SU-DHL-6 (cell line): ENCODE results near the gene FKBP1A.

ENCODE experiments used
- H2AFZ ChIP-seq: fragments of 200-600 bp; sonication (generic); 2 replicates; pipeline ENCODE4 v1.6.1; 2014; ENCODE audit warnings: low read depth, mild to moderate bottlenecking, moderate library complexity, mixed read lengths, antibody characterized with exemption, low read length; ENCODE audit not compliant: severe bottlenecking
- H3F3A ChIP-seq: fragments of 200-600 bp; shearing (Covaris generic); 2 replicates; pipeline ENCODE4 v1.6.0; 2016; ENCODE audit warnings: antibody characterized with exemption, mild to moderate bottlenecking; ENCODE audit not compliant: insufficient read depth
- H3K27ac ChIP-seq: fragments of 200-600 bp; sonication (generic); 2 replicates; pipeline ENCODE4 v1.5.1; 2016; ENCODE audit warnings: low read depth, mild to moderate bottlenecking, low read length, moderate library complexity, mixed read lengths
- H3K27me3 ChIP-seq: fragments of 200-600 bp; sonication (generic), shearing (Covaris generic); 2 replicates; pipeline ENCODE4 v1.6.0; 2014; ENCODE audit warnings: mild to moderate bottlenecking, low read length
- H3K36me3 ChIP-seq: fragments of 200-600 bp; sonication (generic); 2 replicates; pipeline ENCODE4 v1.6.1; 2014; ENCODE audit warnings: mild to moderate bottlenecking, low read length, mixed read lengths
- H3K4me2 ChIP-seq: fragments of 300-600, 200-600 bp; shearing (Covaris generic), sonication (generic); 2 replicates; pipeline ENCODE4 v1.6.0; 2014; ENCODE audit warnings: low read length, low read depth, mild to moderate bottlenecking; ENCODE audit not compliant: poor library complexity, severe bottlenecking
- H3K4me3 ChIP-seq: fragments of 200-600 bp; sonication (generic); 2 replicates; pipeline ENCODE4 v1.5.1; 2014; ENCODE audit warnings: antibody characterized with exemption, low read length, mild to moderate bottlenecking, mixed read lengths; ENCODE audit not compliant: insufficient read depth, poor library complexity, severe bottlenecking
- H3K79me2 ChIP-seq: fragments of 200-600 bp; sonication (generic); 2 replicates; pipeline ENCODE4 v1.6.1; 2014; ENCODE audit warnings: mild to moderate bottlenecking, low read length, moderate library complexity; ENCODE audit not compliant: insufficient read depth
- H3K9ac ChIP-seq: fragments of 200-600 bp; sonication (generic); 2 replicates; pipeline ENCODE4 v1.7.0; 2014; ENCODE audit warnings: mild to moderate bottlenecking, low read length
- H3K9me2 ChIP-seq: fragments of 200-600 bp; sonication (generic); replicated peaks from 2 replicates; pipeline ENCODE4 v1.6.1; 2014; ENCODE audit warnings: low read length; ENCODE audit not compliant: insufficient read depth
- H3K9me3 ChIP-seq: fragments of 200-600 bp; sonication (generic); 2 replicates; pipeline ENCODE4 v1.6.1; 2014; ENCODE audit warnings: low read length, mixed read lengths; ENCODE audit not compliant: insufficient read depth
- H4K20me1 ChIP-seq: fragments of 200-600 bp; sonication (generic); 2 replicates; pipeline ENCODE4 v1.6.1; 2014; ENCODE audit warnings: low read depth, mild to moderate bottlenecking, antibody characterized with exemption, low read length, moderate library complexity, mixed read lengths
- EZH2phosphoT487 ChIP-seq: fragments of 200-600 bp; sonication (generic), shearing (Covaris generic); conservative IDR thresholded peaks from 2 replicates; pipeline ENCODE4 v1.6.1; 2018; ENCODE audit warnings: mild to moderate bottlenecking, antibody characterized with exemption, low read length, moderate library complexity, mixed read lengths
- TF ChIP-seq, protein P1 (sequence below): fragments of 200-600 bp; sonication (generic); IDR thresholded peaks from one replicate; pipeline ENCODE4 v1.5.1; 2017; ENCODE audit warnings: antibody characterized with exemption, mild to moderate bottlenecking, low read length, moderate library complexity; ENCODE audit not compliant: insufficient read depth, poor library complexity, severe bottlenecking

FKBP1A gene

DNA sequence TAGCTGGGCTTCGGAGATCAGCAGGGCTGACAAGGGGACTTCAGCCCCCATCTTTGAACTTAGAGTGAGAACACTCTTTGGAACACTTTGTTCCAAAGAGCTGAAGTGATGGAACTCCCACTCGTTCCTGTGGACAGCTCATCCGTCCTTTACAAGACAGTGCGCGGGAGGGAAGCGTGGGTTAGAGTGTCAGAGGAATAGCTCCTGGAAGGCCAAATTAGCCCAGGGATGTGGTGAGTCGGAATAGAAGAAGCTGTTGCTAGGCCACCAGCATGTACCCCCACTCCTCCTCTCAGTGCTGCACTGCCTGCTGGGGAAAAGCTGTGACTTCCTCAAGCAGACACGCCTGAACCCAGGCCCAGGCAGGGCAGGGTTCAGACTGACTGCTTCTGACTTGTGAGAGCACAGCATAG, 65.6 kb downstream of the FKBP1A start:
- no peaks in the 10 kb centered on the region for H3K9me3 ChIP-seq
- H2AFZ ChIP-seq: no peak overlapping the region
- H3K4me3 ChIP-seq: no peak overlapping the region
- no peak overlapping the region for H3K9ac ChIP-seq
- H3K36me3 ChIP-seq: no peaks in the 10 kb centered on the region
- no peak overlapping the region for H3K27ac ChIP-seq
- no peaks in the 10 kb centered on the region for H3K27me3 ChIP-seq
- H3F3A ChIP-seq: no peaks in the 10 kb centered on the region
- H3K4me2 ChIP-seq: peak overlapping the region; percentile 2
- TF ChIP-seq, protein P1, sequence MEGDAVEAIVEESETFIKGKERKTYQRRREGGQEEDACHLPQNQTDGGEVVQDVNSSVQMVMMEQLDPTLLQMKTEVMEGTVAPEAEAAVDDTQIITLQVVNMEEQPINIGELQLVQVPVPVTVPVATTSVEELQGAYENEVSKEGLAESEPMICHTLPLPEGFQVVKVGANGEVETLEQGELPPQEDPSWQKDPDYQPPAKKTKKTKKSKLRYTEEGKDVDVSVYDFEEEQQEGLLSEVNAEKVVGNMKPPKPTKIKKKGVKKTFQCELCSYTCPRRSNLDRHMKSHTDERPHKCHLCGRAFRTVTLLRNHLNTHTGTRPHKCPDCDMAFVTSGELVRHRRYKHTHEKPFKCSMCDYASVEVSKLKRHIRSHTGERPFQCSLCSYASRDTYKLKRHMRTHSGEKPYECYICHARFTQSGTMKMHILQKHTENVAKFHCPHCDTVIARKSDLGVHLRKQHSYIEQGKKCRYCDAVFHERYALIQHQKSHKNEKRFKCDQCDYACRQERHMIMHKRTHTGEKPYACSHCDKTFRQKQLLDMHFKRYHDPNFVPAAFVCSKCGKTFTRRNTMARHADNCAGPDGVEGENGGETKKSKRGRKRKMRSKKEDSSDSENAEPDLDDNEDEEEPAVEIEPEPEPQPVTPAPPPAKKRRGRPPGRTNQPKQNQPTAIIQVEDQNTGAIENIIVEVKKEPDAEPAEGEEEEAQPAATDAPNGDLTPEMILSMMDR: no peak
- no peak for TF ChIP-seq EZH2phosphoT487
- no peaks in the 10 kb centered on the region for H3K9me2 ChIP-seq
- H4K20me1 ChIP-seq: no peaks in the 10 kb centered on the region
- H3K79me2 ChIP-seq: peaks cover 57% of the 10 kb centered on the region

DNA sequence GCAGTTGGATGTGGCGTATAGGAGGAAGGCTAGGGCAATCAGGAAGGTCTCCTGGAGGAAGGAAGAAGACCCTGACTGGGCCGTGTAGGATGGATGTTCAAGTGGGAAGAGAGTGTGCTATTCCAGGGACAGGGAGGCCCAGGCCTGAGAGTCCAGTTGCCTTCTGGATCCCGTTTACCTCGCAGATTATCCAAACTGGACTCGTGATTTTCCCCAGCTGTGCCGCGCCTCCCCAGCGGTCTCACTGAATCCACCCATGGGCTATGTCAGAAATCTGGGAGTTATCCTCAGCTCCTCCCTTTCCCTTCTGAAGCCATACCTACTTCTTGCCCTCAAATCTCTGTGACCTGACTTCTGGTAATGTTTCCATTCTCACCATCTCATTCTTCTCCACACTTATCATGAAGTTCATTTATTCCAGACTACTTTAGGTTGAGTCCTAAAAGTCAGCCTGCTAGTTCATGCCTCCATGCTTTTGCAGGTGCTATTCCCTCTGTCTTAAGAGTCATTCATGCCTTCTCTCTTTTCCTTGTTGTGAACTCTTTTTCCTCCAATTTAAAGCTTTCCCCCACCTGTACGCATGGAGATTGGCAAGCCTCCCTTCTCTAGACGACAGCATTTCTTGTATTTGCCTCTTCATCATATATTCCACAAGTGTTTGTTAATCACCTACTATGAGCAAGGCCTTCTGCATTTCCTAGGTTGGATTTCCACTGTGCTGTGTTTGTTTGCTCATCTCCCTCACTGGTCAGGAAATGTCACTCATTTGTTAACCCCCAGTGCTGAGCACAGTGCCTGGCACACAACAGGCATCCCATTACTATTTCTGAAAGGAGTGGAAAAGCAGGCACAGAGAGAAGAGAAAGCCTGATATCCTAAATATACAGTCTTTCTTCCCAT, 66.6 kb downstream of the FKBP1A start:
- Histone ChIP-seq H3K27me3 (no peaks in the 10 kb centered on the region), H3K4me2 (peak overlapping the region; percentile 82), H3K9me3 (no peaks in the 10 kb centered on the region), H3F3A (no peaks in the 10 kb centered on the region), H2AFZ (no peak overlapping the region), H3K9me2 (no peaks in the 10 kb centered on the region), H3K36me3 (no peaks in the 10 kb centered on the region), H3K9ac (peak overlapping the region; percentile 90), H3K27ac (peak overlapping the region; percentile 60), H3K79me2 (peaks cover 50% of the 10 kb centered on the region), H4K20me1 (no peaks in the 10 kb centered on the region), H3K4me3 (peak overlapping the region; percentile 87)
- TF ChIP-seq EZH2phosphoT487: no peak
- TF ChIP-seq, protein P1: no peak

DNA sequence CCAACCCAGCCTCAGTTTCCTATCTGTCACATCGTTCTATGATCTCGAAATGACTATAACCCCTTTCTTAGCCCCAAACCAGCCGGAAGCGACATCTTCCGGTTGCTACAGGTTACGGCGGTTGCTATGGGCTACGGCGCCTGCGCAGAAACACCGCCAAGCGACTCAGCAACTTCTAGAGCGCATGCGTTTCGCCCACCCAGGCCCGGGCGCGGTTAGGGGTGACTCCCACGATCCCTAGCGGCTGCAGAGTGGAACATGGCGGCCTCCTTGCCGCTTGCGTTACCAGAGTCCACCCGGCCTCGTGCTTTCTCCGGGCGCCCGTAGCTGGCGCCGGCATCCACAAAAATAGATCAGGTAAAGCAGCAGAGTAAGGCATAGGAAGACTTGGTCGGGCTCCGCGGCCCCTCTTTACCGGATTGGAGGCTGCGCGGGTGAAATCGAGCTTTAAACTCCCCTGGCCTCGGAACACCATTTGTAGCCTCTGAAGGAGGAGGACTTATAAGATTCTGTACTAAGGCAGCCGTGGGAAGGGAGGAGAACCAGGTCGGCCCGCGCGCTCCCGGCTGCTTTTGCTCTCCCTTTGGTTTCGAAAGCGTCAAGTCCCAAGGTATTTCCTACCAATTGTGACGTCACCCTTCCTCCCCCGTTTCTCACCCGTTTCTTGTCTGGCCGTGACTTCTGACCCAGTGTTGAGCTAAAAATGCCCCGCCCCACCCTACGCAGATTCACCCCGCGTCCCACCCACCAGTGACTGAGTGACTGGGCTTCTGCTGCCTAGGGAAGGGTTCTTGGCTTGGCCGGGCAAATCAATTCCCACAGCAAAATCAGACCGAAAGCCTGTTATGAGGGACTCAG, 67.5 kb downstream of the FKBP1A start:
- Histone ChIP-seq H3F3A (no peaks in the 10 kb centered on the region), H4K20me1 (no peaks in the 10 kb centered on the region), H3K9me2 (no peaks in the 10 kb centered on the region), H3K27me3 (no peaks in the 10 kb centered on the region), H3K4me3 (peak overlapping the region; percentile 87), H3K27ac (peak overlapping the region; percentile 60), H3K4me2 (peak overlapping the region; percentile 82), H3K36me3 (no peaks in the 10 kb centered on the region), H3K79me2 (peaks cover 49% of the 10 kb centered on the region), H3K9ac (peak overlapping the region; percentile 90), H3K9me3 (no peaks in the 10 kb centered on the region), H2AFZ (peak overlapping the region; percentile 77)
- TF ChIP-seq EZH2phosphoT487: no peak
- TF ChIP-seq, protein P1: no peak
